GM21528 (cell line): ENCODE measurements around the gene EHF.
A peak's percentile ranks its signal among the peaks of the same experiment; 100 is the strongest.

Source experiments
- ATAC-seq: cut with Tn5 transposase; IDR thresholded peaks from one replicate; pipeline ENCODE4 v1.9.1; 2021; ENCODE audit warnings: mild to moderate bottlenecking, moderate library complexity; ENCODE audit not compliant: unreplicated experiment, low FRiP score

EHF gene

GRCh38 chr11:34601085-34601444, 19.8 kb upstream of the EHF start:
- ATAC-seq = no peak

DNA sequence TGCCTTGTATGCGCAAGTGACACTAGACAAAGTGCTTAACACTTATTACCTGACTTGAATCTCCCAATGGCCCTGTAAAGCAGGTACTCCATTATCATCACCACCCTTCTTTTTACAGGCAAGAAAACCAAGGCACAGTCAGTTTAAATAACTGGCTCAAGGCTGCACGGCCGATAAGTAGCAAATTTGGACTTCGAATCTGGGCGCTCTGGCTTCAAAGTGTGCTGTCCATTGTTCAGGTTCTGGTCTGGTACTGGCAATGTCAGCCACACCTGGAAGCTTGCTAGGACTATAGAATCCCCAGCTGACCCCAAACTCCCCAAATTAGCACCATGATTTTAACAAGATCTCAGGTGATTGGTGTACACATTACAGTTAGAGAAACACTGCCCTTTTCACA, 19.3 kb upstream of the EHF start:
- ATAC-seq = no peak

- ATAC-seq = no peak
These were observed 18.6 kb upstream of the EHF start for GRCh38 chr11:34602245-34602644.

DNA sequence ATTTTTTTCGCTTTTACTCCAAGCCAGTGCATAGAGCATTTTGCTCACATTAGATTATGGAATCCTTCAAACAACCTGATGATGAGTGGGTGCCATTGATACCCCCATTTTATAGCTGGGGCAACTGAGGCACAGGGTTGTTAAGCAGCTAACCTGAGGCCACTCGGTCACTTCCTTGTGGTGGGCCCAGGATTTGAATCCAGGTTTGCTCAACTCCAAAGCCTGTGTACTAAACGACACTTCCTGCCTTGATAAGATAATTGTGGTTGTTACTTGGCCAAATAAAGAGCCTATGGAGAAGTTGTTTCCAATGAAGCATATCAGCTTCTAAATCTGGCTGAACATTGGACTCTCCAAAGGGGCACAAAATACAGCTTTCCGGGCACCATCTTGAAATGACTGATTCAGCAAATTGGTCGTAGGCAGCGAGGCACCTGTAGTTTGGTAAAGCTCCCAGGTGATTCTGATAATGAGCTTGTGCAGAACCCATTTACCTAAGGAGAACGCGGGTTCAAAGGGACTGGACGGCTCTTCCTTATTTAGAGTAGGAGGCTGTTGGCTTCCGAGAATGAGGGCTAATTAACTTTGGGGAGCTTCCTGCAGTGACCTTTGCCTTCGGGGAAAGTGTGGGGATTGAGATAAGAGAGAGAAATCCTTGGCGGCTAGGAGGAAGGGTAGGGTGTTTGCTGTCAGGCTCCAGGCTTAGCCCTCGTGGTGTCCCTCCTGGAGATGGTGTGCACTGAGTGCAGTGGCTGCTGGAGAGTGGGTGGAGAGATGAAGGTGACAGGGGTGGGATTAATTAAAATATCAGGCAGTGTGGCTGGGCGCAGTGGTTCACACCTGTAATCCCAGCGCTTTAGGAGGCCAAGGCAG, 17.5 kb upstream of the EHF start:
- no peak for ATAC-seq

DNA sequence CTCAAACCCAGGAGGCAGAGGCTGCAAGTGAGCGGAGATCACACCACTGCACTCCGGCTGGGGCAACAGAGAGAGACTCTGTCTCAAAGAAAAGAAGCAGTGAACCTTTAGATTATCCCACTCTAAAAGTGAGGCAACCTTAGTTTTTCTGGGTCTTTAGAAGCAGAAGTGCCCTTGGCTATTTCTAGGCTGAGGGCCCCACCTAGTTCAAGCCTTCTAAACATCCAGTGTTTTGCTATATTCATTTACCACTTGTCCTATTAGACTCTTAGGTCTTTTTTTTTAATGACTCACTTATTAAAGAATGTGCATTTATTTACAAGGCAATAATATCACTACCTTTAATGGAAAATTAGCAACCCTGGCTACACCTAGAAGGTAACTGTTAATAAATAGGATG, 16.7 kb upstream of the EHF start:
- no peak for ATAC-seq

- ATAC-seq = no peak
These were observed 16.0 kb upstream of the EHF start for GRCh38 chr11:34604911-34605310.

- ATAC-seq = no peak
These were observed 15.2 kb upstream of the EHF start for GRCh38 chr11:34605481-34606325.

DNA sequence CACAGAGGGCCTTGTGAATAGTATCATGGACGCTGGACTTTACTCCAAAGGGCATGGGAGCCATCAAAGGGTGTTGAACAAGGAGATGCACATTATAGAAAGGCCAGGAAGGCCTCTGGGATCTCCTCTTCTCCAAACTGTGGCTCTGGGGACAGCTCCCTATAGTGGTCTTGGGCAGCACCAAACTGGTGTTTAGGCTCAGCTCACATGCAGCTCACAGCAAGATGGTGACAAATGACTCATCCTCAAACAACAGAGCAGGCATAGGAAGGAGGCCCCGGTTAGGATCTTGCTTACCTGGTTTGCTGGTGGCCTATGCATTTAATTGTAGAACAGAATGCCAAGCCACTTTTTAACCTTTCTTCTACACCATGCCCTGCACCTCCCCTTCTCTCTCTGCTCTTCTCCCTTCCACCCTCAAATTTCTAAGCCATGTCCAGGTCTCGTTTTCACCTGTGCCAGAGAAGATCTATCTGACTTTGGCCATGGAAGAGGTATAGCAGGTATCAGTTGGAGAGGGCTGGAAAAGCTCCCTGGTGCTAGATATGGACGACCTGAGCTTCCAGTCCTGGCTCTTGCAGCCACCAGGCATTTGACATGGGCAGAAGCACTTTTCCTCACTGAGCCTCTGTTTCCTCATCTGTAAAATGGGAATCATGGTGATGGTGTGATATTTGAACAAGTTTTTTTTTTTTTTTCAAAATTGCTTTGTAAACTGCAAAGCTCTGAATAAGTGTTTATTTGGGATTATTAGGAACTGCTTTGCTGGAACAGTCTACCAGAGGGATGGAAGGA, 14.4 kb upstream of the EHF start:
- no peak for ATAC-seq

GRCh38 chr11:34609187-34609751, 11.6 kb upstream of the EHF start:
- ATAC-seq = no peak

DNA sequence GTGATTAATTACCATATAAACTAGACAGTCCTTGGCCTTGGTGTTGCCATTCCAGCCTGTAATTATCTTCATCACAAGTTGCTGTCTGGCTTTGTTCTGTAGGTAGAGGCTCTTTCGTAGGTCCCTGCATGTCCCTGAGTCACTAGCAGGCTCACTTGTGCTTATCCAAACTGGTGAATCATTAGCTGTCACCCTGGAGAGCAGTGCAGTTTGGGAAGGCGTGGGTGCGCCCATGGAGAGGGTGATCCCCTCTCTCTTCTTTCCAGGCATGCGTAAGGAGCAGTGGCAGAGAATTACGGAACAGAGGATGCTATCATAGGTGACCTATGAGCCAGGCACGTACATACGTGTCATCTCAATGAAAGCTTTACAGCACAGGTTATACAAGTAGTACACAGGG, 11.0 kb upstream of the EHF start:
- ATAC-seq = no peak

- ATAC-seq = no peak
These were observed 10.4 kb upstream of the EHF start for GRCh38 chr11:34610324-34611041.

- peak; percentile 21 for ATAC-seq
These were observed 7.9 kb upstream of the EHF start for GRCh38 chr11:34613015-34613414.

- ATAC-seq = peak; percentile 79
These were observed 7.3 kb upstream of the EHF start for GRCh38 chr11:34613552-34614056.

DNA sequence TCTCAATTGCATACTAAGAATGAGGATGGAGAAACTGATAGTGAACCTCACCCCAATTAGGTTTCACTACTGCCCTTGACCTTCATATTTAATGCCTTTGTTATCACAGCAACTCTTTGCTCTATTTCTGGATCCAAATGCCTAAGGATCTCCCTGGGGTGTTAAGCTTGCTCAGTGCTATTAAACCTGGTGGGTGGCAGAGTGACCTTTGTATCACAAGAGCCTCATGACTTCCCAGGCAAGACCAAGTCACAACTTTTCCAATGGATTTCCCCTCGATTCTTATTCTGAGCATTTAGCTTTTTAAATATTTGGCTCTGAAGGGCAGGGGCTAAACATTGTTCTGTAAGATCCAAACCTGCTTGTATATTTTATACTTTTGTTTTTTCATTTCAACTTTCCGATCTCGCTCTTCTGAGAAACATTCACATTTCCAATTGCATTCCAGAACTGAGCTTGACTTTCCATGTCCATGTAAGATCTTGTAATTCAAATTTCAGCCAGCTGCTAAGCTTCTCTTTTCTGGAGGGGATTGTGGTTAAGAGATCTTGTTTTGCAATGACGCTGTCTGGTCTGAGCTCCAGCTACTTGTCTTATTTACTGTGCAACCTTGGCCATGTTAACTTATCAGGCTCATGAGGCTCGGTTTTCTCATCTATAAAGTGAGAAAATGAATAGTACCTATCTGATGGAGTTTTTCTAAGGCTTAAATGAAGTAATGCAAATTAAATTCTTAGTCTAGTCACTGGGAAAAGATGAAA, 6.4 kb upstream of the EHF start:
- ATAC-seq = no peak

GRCh38 chr11:34616086-34616485, 4.8 kb upstream of the EHF start:
- ATAC-seq = no peak

GRCh38 chr11:34616830-34617504, 3.9 kb upstream of the EHF start:
- no peak for ATAC-seq

DNA sequence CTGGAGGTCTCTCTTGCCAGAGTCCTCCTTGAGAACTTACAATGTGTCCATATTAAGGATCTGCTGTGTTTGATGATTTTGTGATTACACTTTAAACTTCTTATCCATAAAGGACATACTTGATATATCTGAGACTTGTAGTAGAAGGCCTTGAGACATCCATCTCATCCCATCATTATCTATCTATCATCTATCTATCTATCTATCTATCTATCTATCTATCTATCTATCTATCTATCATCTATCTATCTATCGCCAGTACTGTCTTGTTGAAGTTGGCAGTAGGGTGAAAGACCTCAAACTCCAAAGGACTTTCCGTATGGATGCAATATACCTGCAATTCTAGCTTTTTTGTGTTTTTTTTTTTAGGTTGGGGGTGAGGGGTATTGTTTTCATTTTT, 2.5 kb upstream of the EHF start:
- ATAC-seq = no peak

- ATAC-seq = no peak
These were observed 1.8 kb upstream of the EHF start for GRCh38 chr11:34619062-34619516.
